ENCODE data around the gene ELF1.

- TF ChIP-seq, protein P1, sequence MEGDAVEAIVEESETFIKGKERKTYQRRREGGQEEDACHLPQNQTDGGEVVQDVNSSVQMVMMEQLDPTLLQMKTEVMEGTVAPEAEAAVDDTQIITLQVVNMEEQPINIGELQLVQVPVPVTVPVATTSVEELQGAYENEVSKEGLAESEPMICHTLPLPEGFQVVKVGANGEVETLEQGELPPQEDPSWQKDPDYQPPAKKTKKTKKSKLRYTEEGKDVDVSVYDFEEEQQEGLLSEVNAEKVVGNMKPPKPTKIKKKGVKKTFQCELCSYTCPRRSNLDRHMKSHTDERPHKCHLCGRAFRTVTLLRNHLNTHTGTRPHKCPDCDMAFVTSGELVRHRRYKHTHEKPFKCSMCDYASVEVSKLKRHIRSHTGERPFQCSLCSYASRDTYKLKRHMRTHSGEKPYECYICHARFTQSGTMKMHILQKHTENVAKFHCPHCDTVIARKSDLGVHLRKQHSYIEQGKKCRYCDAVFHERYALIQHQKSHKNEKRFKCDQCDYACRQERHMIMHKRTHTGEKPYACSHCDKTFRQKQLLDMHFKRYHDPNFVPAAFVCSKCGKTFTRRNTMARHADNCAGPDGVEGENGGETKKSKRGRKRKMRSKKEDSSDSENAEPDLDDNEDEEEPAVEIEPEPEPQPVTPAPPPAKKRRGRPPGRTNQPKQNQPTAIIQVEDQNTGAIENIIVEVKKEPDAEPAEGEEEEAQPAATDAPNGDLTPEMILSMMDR (IDR thresholded peaks at IDR 0.05), result no peak
- TF ChIP-seq POLR2A (IDR thresholded peaks at IDR 0.05), result no peak
Observed at GRCh38 chr13:41028051-41028450, 8.9 kb upstream of the ELF1 start.
